Uterus (tissue), 2 donors: ENCODE measurements around the gene SCLT1.

Experiments used
- POLR2A ChIP-seq, 2 donors: fragments of 450-650 bp; IDR thresholded peaks; one replicate each; pipeline ENCODE4 v1.6.1; 2016; ENCODE audit warnings: antibody characterized with exemption in 2 of 2, mild to moderate bottlenecking in 1 of 2, moderate library complexity in 1 of 2
- TF ChIP-seq, protein P1 (sequence below), 4 experiments: fragments of 200-600 bp in 2 of 4; fragments of 450-650 bp in 2 of 4; sonication (generic) in 2 of 4; IDR thresholded peaks; one replicate each; pipeline ENCODE4 v1.5.1; 2016 to 2019; ENCODE audit warnings: antibody characterized with exemption in 4 of 4, mild to moderate bottlenecking in 2 of 4, moderate library complexity in 1 of 4

DNA sequence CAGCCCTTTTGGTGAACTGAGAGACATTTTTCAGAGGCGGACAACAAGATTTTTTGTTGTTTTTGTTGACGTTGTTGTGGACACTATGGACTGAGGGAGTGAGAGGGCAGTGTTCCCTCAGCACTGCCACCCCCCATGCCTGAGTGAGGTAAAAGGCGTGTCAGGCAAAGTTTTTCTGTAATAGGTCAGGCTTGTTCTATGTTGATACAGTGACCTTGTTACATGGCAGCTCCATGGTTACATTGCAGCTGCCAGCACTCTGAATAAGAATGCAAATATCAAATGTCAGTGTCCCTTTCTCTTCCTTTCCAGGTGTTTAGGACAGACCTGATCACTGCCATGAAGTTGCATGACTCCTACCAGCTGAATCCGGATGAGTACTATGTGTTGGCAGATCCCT is 247.3 kb downstream of the SCLT1 start:
- TF ChIP-seq, protein P1, sequence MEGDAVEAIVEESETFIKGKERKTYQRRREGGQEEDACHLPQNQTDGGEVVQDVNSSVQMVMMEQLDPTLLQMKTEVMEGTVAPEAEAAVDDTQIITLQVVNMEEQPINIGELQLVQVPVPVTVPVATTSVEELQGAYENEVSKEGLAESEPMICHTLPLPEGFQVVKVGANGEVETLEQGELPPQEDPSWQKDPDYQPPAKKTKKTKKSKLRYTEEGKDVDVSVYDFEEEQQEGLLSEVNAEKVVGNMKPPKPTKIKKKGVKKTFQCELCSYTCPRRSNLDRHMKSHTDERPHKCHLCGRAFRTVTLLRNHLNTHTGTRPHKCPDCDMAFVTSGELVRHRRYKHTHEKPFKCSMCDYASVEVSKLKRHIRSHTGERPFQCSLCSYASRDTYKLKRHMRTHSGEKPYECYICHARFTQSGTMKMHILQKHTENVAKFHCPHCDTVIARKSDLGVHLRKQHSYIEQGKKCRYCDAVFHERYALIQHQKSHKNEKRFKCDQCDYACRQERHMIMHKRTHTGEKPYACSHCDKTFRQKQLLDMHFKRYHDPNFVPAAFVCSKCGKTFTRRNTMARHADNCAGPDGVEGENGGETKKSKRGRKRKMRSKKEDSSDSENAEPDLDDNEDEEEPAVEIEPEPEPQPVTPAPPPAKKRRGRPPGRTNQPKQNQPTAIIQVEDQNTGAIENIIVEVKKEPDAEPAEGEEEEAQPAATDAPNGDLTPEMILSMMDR (IDR thresholded peaks at IDR 0.05) = no peak
- no peak for TF ChIP-seq POLR2A (IDR thresholded peaks at IDR 0.05)
